ENCODE results near the gene CADPS2. TPM values are rescaled to one million over a fixed set of nuclear protein-coding genes. Genes with fewer than 3 reads are reported as not detected.

Gene CADPS2
- total and polyA plus RNA-seq, 4 donors: 5.6 to 41.1 (median 11.0) TPM

DNA sequence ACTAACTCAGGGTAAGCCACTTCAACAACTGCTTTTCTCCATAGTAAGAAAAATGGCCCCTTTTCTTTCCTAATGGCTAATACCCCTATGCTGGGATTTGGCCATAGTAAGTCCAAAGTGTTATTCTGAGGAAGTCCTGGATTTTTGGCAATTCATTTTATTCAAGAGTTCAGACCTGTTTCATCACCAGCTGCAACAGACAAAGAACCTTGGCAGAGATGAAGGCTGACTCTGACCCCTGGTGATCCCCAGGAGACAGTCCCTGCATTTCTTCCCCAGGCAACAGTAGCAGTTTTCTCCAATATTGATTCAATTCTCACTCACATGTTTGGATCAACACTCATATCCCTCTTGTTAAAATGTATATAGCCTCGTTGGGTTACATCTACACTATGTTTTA, 332.5 kb downstream of the CADPS2 start:
- TF ChIP-seq JUND (IDR thresholded peaks at IDR 0.05) (no peak), RAD21 (IDR thresholded peaks at IDR 0.05) (no peak), HNF4G (IDR thresholded peaks at IDR 0.05) (no peak), GABPA (IDR thresholded peaks at IDR 0.05 in 1 of 2, conservative IDR thresholded peaks at IDR 0.05 in 1 of 2) (no peak), TAF1 (conservative IDR thresholded peaks at IDR 0.05) (no peak), SP1 (IDR thresholded peaks at IDR 0.05) (no peak), RXRA (IDR thresholded peaks at IDR 0.05) (no peak), EGR1 (IDR thresholded peaks at IDR 0.05; ENCODE audit: low read depth in 2 of 2) (no peak), FOXA2 (IDR thresholded peaks at IDR 0.05) (no peak), NR2F2 (IDR thresholded peaks at IDR 0.05) (no peak), YY1 (IDR thresholded peaks at IDR 0.05) (no peak)
- TF ChIP-seq, protein P1, sequence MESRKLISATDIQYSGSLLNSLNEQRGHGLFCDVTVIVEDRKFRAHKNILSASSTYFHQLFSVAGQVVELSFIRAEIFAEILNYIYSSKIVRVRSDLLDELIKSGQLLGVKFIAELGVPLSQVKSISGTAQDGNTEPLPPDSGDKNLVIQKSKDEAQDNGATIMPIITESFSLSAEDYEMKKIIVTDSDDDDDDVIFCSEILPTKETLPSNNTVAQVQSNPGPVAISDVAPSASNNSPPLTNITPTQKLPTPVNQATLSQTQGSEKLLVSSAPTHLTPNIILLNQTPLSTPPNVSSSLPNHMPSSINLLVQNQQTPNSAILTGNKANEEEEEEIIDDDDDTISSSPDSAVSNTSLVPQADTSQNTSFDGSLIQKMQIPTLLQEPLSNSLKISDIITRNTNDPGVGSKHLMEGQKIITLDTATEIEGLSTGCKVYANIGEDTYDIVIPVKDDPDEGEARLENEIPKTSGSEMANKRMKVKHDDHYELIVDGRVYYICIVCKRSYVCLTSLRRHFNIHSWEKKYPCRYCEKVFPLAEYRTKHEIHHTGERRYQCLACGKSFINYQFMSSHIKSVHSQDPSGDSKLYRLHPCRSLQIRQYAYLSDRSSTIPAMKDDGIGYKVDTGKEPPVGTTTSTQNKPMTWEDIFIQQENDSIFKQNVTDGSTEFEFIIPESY (IDR thresholded peaks at IDR 0.05): no peak
- TF ChIP-seq, protein P2, sequence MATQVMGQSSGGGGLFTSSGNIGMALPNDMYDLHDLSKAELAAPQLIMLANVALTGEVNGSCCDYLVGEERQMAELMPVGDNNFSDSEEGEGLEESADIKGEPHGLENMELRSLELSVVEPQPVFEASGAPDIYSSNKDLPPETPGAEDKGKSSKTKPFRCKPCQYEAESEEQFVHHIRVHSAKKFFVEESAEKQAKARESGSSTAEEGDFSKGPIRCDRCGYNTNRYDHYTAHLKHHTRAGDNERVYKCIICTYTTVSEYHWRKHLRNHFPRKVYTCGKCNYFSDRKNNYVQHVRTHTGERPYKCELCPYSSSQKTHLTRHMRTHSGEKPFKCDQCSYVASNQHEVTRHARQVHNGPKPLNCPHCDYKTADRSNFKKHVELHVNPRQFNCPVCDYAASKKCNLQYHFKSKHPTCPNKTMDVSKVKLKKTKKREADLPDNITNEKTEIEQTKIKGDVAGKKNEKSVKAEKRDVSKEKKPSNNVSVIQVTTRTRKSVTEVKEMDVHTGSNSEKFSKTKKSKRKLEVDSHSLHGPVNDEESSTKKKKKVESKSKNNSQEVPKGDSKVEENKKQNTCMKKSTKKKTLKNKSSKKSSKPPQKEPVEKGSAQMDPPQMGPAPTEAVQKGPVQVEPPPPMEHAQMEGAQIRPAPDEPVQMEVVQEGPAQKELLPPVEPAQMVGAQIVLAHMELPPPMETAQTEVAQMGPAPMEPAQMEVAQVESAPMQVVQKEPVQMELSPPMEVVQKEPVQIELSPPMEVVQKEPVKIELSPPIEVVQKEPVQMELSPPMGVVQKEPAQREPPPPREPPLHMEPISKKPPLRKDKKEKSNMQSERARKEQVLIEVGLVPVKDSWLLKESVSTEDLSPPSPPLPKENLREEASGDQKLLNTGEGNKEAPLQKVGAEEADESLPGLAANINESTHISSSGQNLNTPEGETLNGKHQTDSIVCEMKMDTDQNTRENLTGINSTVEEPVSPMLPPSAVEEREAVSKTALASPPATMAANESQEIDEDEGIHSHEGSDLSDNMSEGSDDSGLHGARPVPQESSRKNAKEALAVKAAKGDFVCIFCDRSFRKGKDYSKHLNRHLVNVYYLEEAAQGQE (IDR thresholded peaks at IDR 0.05): no peak
- TF ChIP-seq, protein P3, sequence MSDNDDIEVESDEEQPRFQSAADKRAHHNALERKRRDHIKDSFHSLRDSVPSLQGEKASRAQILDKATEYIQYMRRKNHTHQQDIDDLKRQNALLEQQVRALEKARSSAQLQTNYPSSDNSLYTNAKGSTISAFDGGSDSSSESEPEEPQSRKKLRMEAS (IDR thresholded peaks at IDR 0.05): no peak
- TF ChIP-seq, protein P4, sequence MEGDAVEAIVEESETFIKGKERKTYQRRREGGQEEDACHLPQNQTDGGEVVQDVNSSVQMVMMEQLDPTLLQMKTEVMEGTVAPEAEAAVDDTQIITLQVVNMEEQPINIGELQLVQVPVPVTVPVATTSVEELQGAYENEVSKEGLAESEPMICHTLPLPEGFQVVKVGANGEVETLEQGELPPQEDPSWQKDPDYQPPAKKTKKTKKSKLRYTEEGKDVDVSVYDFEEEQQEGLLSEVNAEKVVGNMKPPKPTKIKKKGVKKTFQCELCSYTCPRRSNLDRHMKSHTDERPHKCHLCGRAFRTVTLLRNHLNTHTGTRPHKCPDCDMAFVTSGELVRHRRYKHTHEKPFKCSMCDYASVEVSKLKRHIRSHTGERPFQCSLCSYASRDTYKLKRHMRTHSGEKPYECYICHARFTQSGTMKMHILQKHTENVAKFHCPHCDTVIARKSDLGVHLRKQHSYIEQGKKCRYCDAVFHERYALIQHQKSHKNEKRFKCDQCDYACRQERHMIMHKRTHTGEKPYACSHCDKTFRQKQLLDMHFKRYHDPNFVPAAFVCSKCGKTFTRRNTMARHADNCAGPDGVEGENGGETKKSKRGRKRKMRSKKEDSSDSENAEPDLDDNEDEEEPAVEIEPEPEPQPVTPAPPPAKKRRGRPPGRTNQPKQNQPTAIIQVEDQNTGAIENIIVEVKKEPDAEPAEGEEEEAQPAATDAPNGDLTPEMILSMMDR (IDR thresholded peaks at IDR 0.05; ENCODE audit: low read depth, low read length, missing input control): no peak
- Histone ChIP-seq H3K27ac (ENCODE audit: low read depth in 1 of 2, low read length in 2 of 2) (no peak overlapping the region), H3K36me3 (ENCODE audit: control insufficient read depth in 4 of 4, insufficient read depth in 3 of 4, low read depth in 1 of 4, low read length in 3 of 4) (peaks cover 0 to 1% (median 0%) of the 10 kb centered on the region in 4 donors), H3K27me3 (ENCODE audit: control insufficient read depth in 4 of 4, insufficient read depth in 4 of 4, low read length in 3 of 4) (no peaks in the 10 kb centered on the region), H3K4me3 (ENCODE audit: low read depth in 1 of 3, low read length in 3 of 3) (no peak overlapping the region), H3K9ac (ENCODE audit: low read depth in 1 of 2, low read length in 2 of 2) (no peak overlapping the region), H3K9me3 (ENCODE audit: control insufficient read depth in 4 of 4, low read length in 3 of 4) (no peaks in the 10 kb centered on the region), H3K4me1 (ENCODE audit: control insufficient read depth in 4 of 4, insufficient read depth in 4 of 4, low read length in 3 of 4) (peaks cover 0 to 1% (median 0%) of the 10 kb centered on the region in 4 donors)
- WGBS: 81% methylated on average over 1 of the region's 1 CpG
- no peak for DNase-seq (ENCODE audit: low spot score)

DNA sequence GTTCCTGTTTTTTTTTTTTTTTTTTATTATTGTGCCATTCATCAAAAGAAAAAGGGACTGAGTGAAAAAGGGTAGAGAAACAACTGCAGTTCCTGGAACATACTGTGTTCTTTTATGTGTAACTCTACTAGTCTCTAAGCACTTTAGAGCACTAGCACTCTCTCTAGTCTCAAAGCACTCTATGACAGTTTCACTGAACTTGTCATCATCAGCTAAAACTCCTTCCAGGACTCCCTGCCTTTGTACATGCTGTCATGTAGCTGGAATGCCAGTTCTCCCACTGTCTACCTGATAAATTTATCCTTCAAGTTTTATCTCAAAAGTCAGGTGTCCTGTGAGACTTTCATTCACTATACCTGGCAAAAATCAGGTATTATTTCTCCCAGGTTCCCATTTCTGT, 333.5 kb downstream of the CADPS2 start:
- Histone ChIP-seq H3K9ac (ENCODE audit: low read depth in 1 of 2, low read length in 2 of 2) (no peak overlapping the region), H3K4me1 (ENCODE audit: control insufficient read depth in 4 of 4, insufficient read depth in 4 of 4, low read length in 3 of 4) (peaks cover 0 to 1% (median 0%) of the 10 kb centered on the region in 4 donors), H3K27ac (ENCODE audit: low read depth in 1 of 2, low read length in 2 of 2) (no peak overlapping the region), H3K27me3 (ENCODE audit: control insufficient read depth in 4 of 4, insufficient read depth in 4 of 4, low read length in 3 of 4) (no peaks in the 10 kb centered on the region), H3K36me3 (ENCODE audit: control insufficient read depth in 4 of 4, insufficient read depth in 3 of 4, low read depth in 1 of 4, low read length in 3 of 4) (peaks cover 0 to 1% (median 0%) of the 10 kb centered on the region in 4 donors), H3K9me3 (ENCODE audit: control insufficient read depth in 4 of 4, low read length in 3 of 4) (no peaks in the 10 kb centered on the region), H3K4me3 (ENCODE audit: low read depth in 1 of 3, low read length in 3 of 3) (no peak overlapping the region)
- DNase-seq (ENCODE audit: low spot score): no peak
- no peak for TF ChIP-seq FOXA2 (IDR thresholded peaks at IDR 0.05)
- TF ChIP-seq, protein P1 (IDR thresholded peaks at IDR 0.05): no peak
- no peak for TF ChIP-seq EGR1 (IDR thresholded peaks at IDR 0.05; ENCODE audit: low read depth in 2 of 2)
- TF ChIP-seq SP1 (IDR thresholded peaks at IDR 0.05): no peak

Data from liver (tissue), 9 donors.